ENCODE results near the gene WWP2.

Gene WWP2

GRCh38 chr16:69747115-69747514 is 15.0 kb upstream of the WWP2 start:
- Histone ChIP-seq H4K20me1 (ENCODE audit: insufficient read depth, low read length) (no peaks in the 10 kb centered on the region; the same call in 1 of the 2 replicates), H3F3A (ENCODE audit: insufficient read depth, low read length) (no peaks in the 10 kb centered on the region), H3K79me2 (ENCODE audit: low read length) (peaks cover 61% of the 10 kb centered on the region), H3K9me3 (replicated peaks; ENCODE audit: insufficient read depth, low read length) (no peaks in the 10 kb centered on the region), H2AFZ (ENCODE audit: low read length) (no peak overlapping the region), H3K27ac (ENCODE audit: low read length) (no peak overlapping the region), H3K36me3 (replicated peaks; ENCODE audit: insufficient read depth, low read length) (peaks cover 28% of the 10 kb centered on the region), H3K9ac (ENCODE audit: low read length) (no peak overlapping the region), H3K4me2 (ENCODE audit: low read depth, low read length) (no peak overlapping the region), H3K4me3 (ENCODE audit: low read length) (no peak overlapping the region), H3K4me1 (ENCODE audit: low read length) (no peaks in the 10 kb centered on the region), H3K27me3 (replicated peaks; ENCODE audit: insufficient read depth, low read length) (no peaks in the 10 kb centered on the region), H3K9me2 (replicated peaks; ENCODE audit: insufficient read depth, low read length) (no peaks in the 10 kb centered on the region)
- no peak for DNase-seq
- TF ChIP-seq EZH2phosphoT487 (IDR thresholded peaks at IDR 0.05; ENCODE audit: low read length) (no peak), EZH2 (optimal IDR thresholded peaks at IDR 0.05; ENCODE audit: low read depth, low read length) (no peak), CTCF (IDR thresholded peaks at IDR 0.05; ENCODE audit: low read length) (no peak)

GRCh38 chr16:69748694-69749345 is 13.3 kb upstream of the WWP2 start:
- Histone ChIP-seq H3K9ac (ENCODE audit: low read length) (no peak overlapping the region), H3K9me3 (replicated peaks; ENCODE audit: insufficient read depth, low read length) (no peaks in the 10 kb centered on the region), H3K4me2 (ENCODE audit: low read depth, low read length) (no peak overlapping the region), H4K20me1 (ENCODE audit: insufficient read depth, low read length) (no peaks in the 10 kb centered on the region), H3K9me2 (replicated peaks; ENCODE audit: insufficient read depth, low read length) (no peaks in the 10 kb centered on the region), H3F3A (ENCODE audit: insufficient read depth, low read length) (no peaks in the 10 kb centered on the region), H3K4me1 (ENCODE audit: low read length) (peaks cover 6% of the 10 kb centered on the region; the same call in 1 of the 2 replicates), H3K27ac (ENCODE audit: low read length) (no peak overlapping the region), H2AFZ (ENCODE audit: low read length) (no peak overlapping the region), H3K79me2 (ENCODE audit: low read length) (peaks cover 78% of the 10 kb centered on the region), H3K27me3 (replicated peaks; ENCODE audit: insufficient read depth, low read length) (no peaks in the 10 kb centered on the region), H3K4me3 (ENCODE audit: low read length) (no peak overlapping the region), H3K36me3 (replicated peaks; ENCODE audit: insufficient read depth, low read length) (peaks cover 15% of the 10 kb centered on the region; the same call in 1 of the 2 replicates)
- DNase-seq, result no peak
- no peak for TF ChIP-seq EZH2phosphoT487 (IDR thresholded peaks at IDR 0.05; ENCODE audit: low read length)
- no peak for TF ChIP-seq CTCF (IDR thresholded peaks at IDR 0.05; ENCODE audit: low read length)
- TF ChIP-seq EZH2 (optimal IDR thresholded peaks at IDR 0.05; ENCODE audit: low read depth, low read length), result no peak

GRCh38 chr16:69754143-69754468 is 8.0 kb upstream of the WWP2 start:
- DNase-seq, result no peak
- no peaks in the 10 kb centered on the region for H3K27me3 ChIP-seq (replicated peaks; ENCODE audit: insufficient read depth, low read length)
- H3K4me2 ChIP-seq (ENCODE audit: low read depth, low read length), result peak overlapping the region; percentile 85
- no peaks in the 10 kb centered on the region for H3K9me3 ChIP-seq (replicated peaks; ENCODE audit: insufficient read depth, low read length)
- peak overlapping the region; percentile 33 for H3K27ac ChIP-seq (ENCODE audit: low read length)
- TF ChIP-seq EZH2 (optimal IDR thresholded peaks at IDR 0.05; ENCODE audit: low read depth, low read length), result no peak
- no peak for TF ChIP-seq EZH2phosphoT487 (IDR thresholded peaks at IDR 0.05; ENCODE audit: low read length)
- TF ChIP-seq CTCF (IDR thresholded peaks at IDR 0.05; ENCODE audit: low read length), result no peak
- peak overlapping the region; percentile 83 for H3K4me3 ChIP-seq (ENCODE audit: low read length)
- peaks cover 51% of the 10 kb centered on the region for H3K79me2 ChIP-seq (ENCODE audit: low read length)
- peaks cover 2% of the 10 kb centered on the region; the same call in 1 of the 2 replicates for H3K36me3 ChIP-seq (replicated peaks; ENCODE audit: insufficient read depth, low read length)
- no peaks in the 10 kb centered on the region for H4K20me1 ChIP-seq (ENCODE audit: insufficient read depth, low read length)
- H3K4me1 ChIP-seq (ENCODE audit: low read length), result peaks cover 6% of the 10 kb centered on the region; the same call in 1 of the 2 replicates
- no peaks in the 10 kb centered on the region for H3K9me2 ChIP-seq (replicated peaks; ENCODE audit: insufficient read depth, low read length)
- H3F3A ChIP-seq (ENCODE audit: insufficient read depth, low read length), result peaks cover 4% of the 10 kb centered on the region; the same call in 1 of the 2 replicates
- peak overlapping the region; percentile 86 for H3K9ac ChIP-seq (ENCODE audit: low read length)
- H2AFZ ChIP-seq (ENCODE audit: low read length), result peak overlapping the region; percentile 75

Data from MM.1S (cell line).